HG03095 (cell line): Measurements from ENCODE around the gene ZNF70.

ENCODE experiments used
- ATAC-seq: cut with Tn5 transposase; IDR thresholded peaks from one replicate; pipeline ENCODE4 v1.9.1; 2021; ENCODE audit warnings: moderate library complexity; ENCODE audit not compliant: unreplicated experiment

ZNF70 gene

GRCh38 chr22:23720855-23721254 is 30.1 kb downstream of the ZNF70 start:
- no peak for ATAC-seq

- ATAC-seq = no peak
Measured at GRCh38 chr22:23718371-23719165, 32.3 kb downstream of the ZNF70 start.

- ATAC-seq = peak; percentile 93
Measured at GRCh38 chr22:23716811-23717801, 33.8 kb downstream of the ZNF70 start.

- no peak for ATAC-seq
Measured at GRCh38 chr22:23715806-23716375, 35.0 kb downstream of the ZNF70 start.

- ATAC-seq = no peak
Measured at GRCh38 chr22:23714596-23715578, 36.0 kb downstream of the ZNF70 start.

GRCh38 chr22:23713696-23714595 is 37.0 kb downstream of the ZNF70 start:
- ATAC-seq = no peak

- no peak for ATAC-seq
Measured at GRCh38 chr22:23712256-23712655, 38.7 kb downstream of the ZNF70 start.

GRCh38 chr22:23709107-23709506 is 41.8 kb downstream of the ZNF70 start:
- no peak for ATAC-seq

GRCh38 chr22:23708270-23708669 is 42.6 kb downstream of the ZNF70 start:
- no peak for ATAC-seq

- no peak for ATAC-seq
Measured at GRCh38 chr22:23705358-23705757, 45.6 kb downstream of the ZNF70 start.

GRCh38 chr22:23704829-23705228 is 46.1 kb downstream of the ZNF70 start:
- no peak for ATAC-seq

- ATAC-seq = no peak
Measured at GRCh38 chr22:23704062-23704461, 46.9 kb downstream of the ZNF70 start.

GRCh38 chr22:23700706-23701105 is 50.2 kb downstream of the ZNF70 start:
- ATAC-seq = no peak

- ATAC-seq = no peak
Measured at GRCh38 chr22:23698673-23699235, 52.2 kb downstream of the ZNF70 start.

GRCh38 chr22:23698094-23698493 is 52.8 kb downstream of the ZNF70 start:
- no peak for ATAC-seq

- no peak for ATAC-seq
Measured at GRCh38 chr22:23697031-23697970, 53.6 kb downstream of the ZNF70 start.

GRCh38 chr22:23696326-23696851 is 54.5 kb downstream of the ZNF70 start:
- peak; percentile 91 for ATAC-seq
